ENCODE results near the gene TXLNG.
"Not testable (repeated sequence)": the region's sequence is repeated elsewhere in the genome, so short reads cannot be mapped to it uniquely, and the experiment has no call there.

The TXLNG gene

GRCh38 chrX:16786139-16786790 lies at the start of gene TXLNG:
Gene TXLNG (plus strand): TSS chrX:16786466. CDS start chrX:16786488, 22 bp downstream.
- DNase-seq, result peak; percentile 98 to 100 (median 100)

GRCh38 chrX:16737024-16737423 lies 49.2 kb upstream of the TXLNG start:
- no peak for DNase-seq

- DNase-seq, result no peak
These were observed 46.7 kb upstream of the TXLNG start for GRCh38 chrX:16739574-16739973.

- DNase-seq, result no peak
These were observed 42.5 kb upstream of the TXLNG start for GRCh38 chrX:16743604-16744325.

GRCh38 chrX:16745102-16745501 lies 41.2 kb upstream of the TXLNG start:
- no peak for DNase-seq

GRCh38 chrX:16745659-16746058 lies 40.6 kb upstream of the TXLNG start:
- DNase-seq, result peak in 2 of 3 experiments; percentile 2 to 59

GRCh38 chrX:16748425-16748824 lies 37.8 kb upstream of the TXLNG start:
- no peak for DNase-seq

- no peak for DNase-seq
These were observed 36.1 kb upstream of the TXLNG start for GRCh38 chrX:16750136-16750535.

- no peak for DNase-seq
These were observed 32.2 kb upstream of the TXLNG start for GRCh38 chrX:16754019-16754418.

- DNase-seq, result peak; percentile 67 to 91 (median 75)
These were observed 29.5 kb upstream of the TXLNG start for GRCh38 chrX:16756724-16757123.

- not testable (repeated sequence) for DNase-seq
These were observed 24.8 kb upstream of the TXLNG start for GRCh38 chrX:16761500-16761899.

GRCh38 chrX:16762579-16762978 lies 23.7 kb upstream of the TXLNG start:
- no peak for DNase-seq

GRCh38 chrX:16765594-16765993 lies 20.7 kb upstream of the TXLNG start:
- DNase-seq, result peak in 1 of 3 experiments; percentile 68

- DNase-seq, result no peak
These were observed 15.2 kb upstream of the TXLNG start for GRCh38 chrX:16770970-16771482.

- DNase-seq, result peak in 2 of 3 experiments; percentile 42 to 75
These were observed 14.5 kb upstream of the TXLNG start for GRCh38 chrX:16771483-16772398.

GRCh38 chrX:16772460-16772859 lies 13.8 kb upstream of the TXLNG start:
- no peak for DNase-seq

GRCh38 chrX:16774746-16775145 lies 11.5 kb upstream of the TXLNG start:
- no peak for DNase-seq

- DNase-seq, result no peak
These were observed 7.7 kb upstream of the TXLNG start for GRCh38 chrX:16778545-16778944.

- DNase-seq, result no peak
These were observed 7.3 kb upstream of the TXLNG start for GRCh38 chrX:16778993-16779392.

- DNase-seq, result not testable (repeated sequence)
These were observed 6.5 kb upstream of the TXLNG start for GRCh38 chrX:16779815-16780214.

GRCh38 chrX:16783452-16783851 lies 2.8 kb upstream of the TXLNG start:
- DNase-seq, result no peak

GRCh38 chrX:16784440-16784839 lies 1.8 kb upstream of the TXLNG start:
- not testable (repeated sequence) for DNase-seq
